Fibroblast of pulmonary artery (primary cell): Measurements from ENCODE around the gene CBS.
A peak's percentile ranks its signal among the peaks of the same experiment; 100 is the strongest.

Experiments used
- DNase-seq: peaks from one replicate; pipeline ENCODE4 v3.0.0-alpha.2; 2010; ENCODE audit warnings: low read depth
- H3K4me3 ChIP-seq: replicated peaks from 2 replicates; pipeline ENCODE4 v1.5.1; 2011; ENCODE audit warnings: low read depth, mild to moderate bottlenecking, control low read depth, low read length, moderate library complexity
- CTCF ChIP-seq: IDR thresholded peaks from 2 replicates; pipeline ENCODE4 v1.5.1; 2011; ENCODE audit warnings: mild to moderate bottlenecking, control low read depth, low read length, inconsistent platforms; ENCODE audit errors: missing control alignments

Gene CBS

GRCh38 chr21:43034826-43035225 is 40.8 kb downstream of the CBS start:
- H3K4me3 ChIP-seq, result no peak overlapping the region
- TF ChIP-seq CTCF, result no peak
- no peak for DNase-seq

- DNase-seq, result no peak
- no peak overlapping the region for H3K4me3 ChIP-seq
- TF ChIP-seq CTCF, result no peak
Observed at GRCh38 chr21:43034101-43034500, 41.5 kb downstream of the CBS start.

GRCh38 chr21:43031121-43031619 is 44.5 kb downstream of the CBS start:
- no peak for DNase-seq
- TF ChIP-seq CTCF, result no peak
- no peak overlapping the region for H3K4me3 ChIP-seq

GRCh38 chr21:43029785-43030184 is 45.9 kb downstream of the CBS start:
- no peak for DNase-seq
- TF ChIP-seq CTCF, result no peak
- no peak overlapping the region for H3K4me3 ChIP-seq

GRCh38 chr21:43027846-43028731 is 47.5 kb downstream of the CBS start:
- no peak for DNase-seq
- H3K4me3 ChIP-seq, result no peak overlapping the region
- no peak for TF ChIP-seq CTCF

- peak; percentile 94 for DNase-seq
- H3K4me3 ChIP-seq, result no peak overlapping the region
- TF ChIP-seq CTCF, result no peak
Observed at GRCh38 chr21:43025636-43026180, 49.9 kb downstream of the CBS start.
